Neural progenitor cell (in vitro differentiated cells): Measurements from ENCODE around the gene AKAP1. TPM values are rescaled to one million over a fixed set of nuclear protein-coding genes. Genes with fewer than 3 reads are reported as not detected.

Source experiments
- DNase-seq: peaks from one replicate; pipeline ENCODE4 v3.0.0-alpha.2; 2016; ENCODE audit warnings: low spot score
- H2AFZ ChIP-seq: fragments of 200-600 bp; sonication (generic); replicated peaks from 2 replicates; pipeline ENCODE4 v1.6.1; 2016; ENCODE audit warnings: antibody characterized with exemption
- H3F3A ChIP-seq: fragments of 200-600 bp; sonication (generic); 2 replicates; pipeline ENCODE4 v1.6.1; 2016; ENCODE audit warnings: antibody characterized with exemption, low read depth
- H3K27ac ChIP-seq: fragments of 200-600 bp; sonication (generic); 2 replicates; pipeline ENCODE4 v1.5.1; 2016; ENCODE audit warnings: mild to moderate bottlenecking
- H3K27me3 ChIP-seq: fragments of 200-600 bp; sonication (generic); 2 replicates; pipeline ENCODE4 v1.6.1; 2016; ENCODE audit warnings: mild to moderate bottlenecking, moderate library complexity
- H3K36me3 ChIP-seq: fragments of 200-600 bp; sonication (generic); 2 replicates; pipeline ENCODE4 v1.5.1; 2016
- H3K4me1 ChIP-seq: fragments of 200-600 bp; sonication (generic); 2 replicates; pipeline ENCODE4 v1.6.1; 2016; ENCODE audit warnings: mixed run types
- H3K4me2 ChIP-seq: fragments of 200-600 bp; sonication (generic); 2 replicates; pipeline ENCODE4 v1.6.1; 2016
- H3K4me3 ChIP-seq: fragments of 200-600 bp; sonication (generic); 2 replicates; pipeline ENCODE4 v1.5.1; 2016
- H3K79me2 ChIP-seq: fragments of 200-600 bp; sonication (generic); 2 replicates; pipeline ENCODE4 v1.6.1; 2016; ENCODE audit warnings: low read depth
- H3K9ac ChIP-seq: fragments of 200-600 bp; sonication (generic); 2 replicates; pipeline ENCODE4 v1.6.1; 2016
- H3K9me3 ChIP-seq: fragments of 200-600 bp; sonication (generic); 2 replicates; pipeline ENCODE4 v1.5.1; 2016; ENCODE audit warnings: low read depth
- H4K20me1 ChIP-seq: fragments of 200-600 bp; sonication (generic); 2 replicates; pipeline ENCODE4 v1.6.1; 2016; ENCODE audit warnings: low read depth
- H3K27ac Mint-ChIP-seq: 3 replicates; pipeline ENCODE4 v1.8.0; 2021; ENCODE audit warnings: mixed read lengths
- H3K27me3 Mint-ChIP-seq: 2 replicates; pipeline ENCODE4 v1.8.0; 2022; ENCODE audit warnings: low read depth, mild to moderate bottlenecking, inconsistent platforms, moderate library complexity, mixed read lengths; ENCODE audit not compliant: insufficient read depth
- H3K36me3 Mint-ChIP-seq: 3 replicates; pipeline ENCODE4 v1.8.0; 2021; ENCODE audit warnings: mixed read lengths
- H3K4me1 Mint-ChIP-seq: 3 replicates; pipeline ENCODE4 v1.8.0; 2021; ENCODE audit warnings: mixed read lengths
- H3K4me3 Mint-ChIP-seq: 3 replicates; pipeline ENCODE4 v1.8.0; 2021; ENCODE audit warnings: mild to moderate bottlenecking, moderate library complexity, mixed read lengths
- H3K9me3 Mint-ChIP-seq: 3 replicates; pipeline ENCODE4 v1.8.0; 2020; ENCODE audit warnings: mixed read lengths
- EZH2 ChIP-seq: fragments of 200-600 bp; sonication (generic); IDR thresholded peaks from 2 replicates; pipeline ENCODE4 v1.6.1; 2017; ENCODE audit warnings: antibody characterized with exemption, mild to moderate bottlenecking, moderate library complexity
- EZH2phosphoT487 ChIP-seq: fragments of 200-600 bp; sonication (generic); IDR thresholded peaks from 2 replicates; pipeline ENCODE4 v1.6.1; 2017; ENCODE audit warnings: antibody characterized with exemption
- total RNA-seq: library from RNA; depleted of rRNA; stranded (reverse); fragments of >200 nt; gene quantifications from 2 replicates; pipeline ENCODE4 v1.2.3, GENCODE V29; 2015; ENCODE audit warnings: low replicate concordance
- TF ChIP-seq, protein P1 (sequence below): fragments of 200-600 bp; sonication (generic); IDR thresholded peaks from 2 replicates; pipeline ENCODE4 v1.5.1; 2017; ENCODE audit warnings: antibody characterized with exemption, mild to moderate bottlenecking

AKAP1 gene
- total RNA-seq, 1 donor from 2014 or later = 8.8 TPM

DNA sequence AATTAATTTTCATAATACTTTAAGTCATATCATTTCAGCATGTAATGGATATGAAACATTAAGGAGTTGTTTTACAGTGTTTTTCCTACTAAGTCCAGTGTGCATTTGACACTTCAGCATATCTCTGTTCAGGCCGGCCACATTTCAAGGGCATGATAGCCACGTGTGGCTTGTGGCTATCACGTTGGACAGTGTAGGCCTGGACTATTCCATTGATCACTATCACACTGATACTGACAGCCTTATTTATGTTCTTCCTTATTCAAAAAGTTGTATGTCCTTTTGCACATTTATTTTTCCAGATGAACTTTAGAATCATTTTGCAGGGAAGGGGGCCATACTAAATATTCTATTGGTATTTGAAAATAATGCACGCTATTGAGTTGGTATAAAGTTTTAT is 39.0 kb downstream of the AKAP1 start:
- DNase-seq = no peak
- Histone ChIP-seq H4K20me1 (no peaks in the 10 kb centered on the region), H3K4me1 (no peaks in the 10 kb centered on the region), H3K9ac (no peak overlapping the region), H3K27ac (no peak overlapping the region), H3K36me3 (no peaks in the 10 kb centered on the region), H3K79me2 (no peaks in the 10 kb centered on the region), H3K9me3 (no peaks in the 10 kb centered on the region), H3K4me2 (no peak overlapping the region), H3K27me3 (no peaks in the 10 kb centered on the region), H2AFZ (no peak overlapping the region), H3F3A (peaks cover 4% of the 10 kb centered on the region), H3K4me3 (no peak overlapping the region)
- peaks cover 2% of the 10 kb centered on the region for H3K27me3 Mint-ChIP-seq
- no peak overlapping the region for H3K27ac Mint-ChIP-seq
- peaks cover 17% of the 10 kb centered on the region for H3K4me1 Mint-ChIP-seq
- H3K4me3 Mint-ChIP-seq = no peak overlapping the region
- H3K36me3 Mint-ChIP-seq = peaks cover 7% of the 10 kb centered on the region
- no peaks in the 10 kb centered on the region for H3K9me3 Mint-ChIP-seq
- no peak for TF ChIP-seq EZH2phosphoT487
- TF ChIP-seq EZH2 = no peak
- TF ChIP-seq, protein P1, sequence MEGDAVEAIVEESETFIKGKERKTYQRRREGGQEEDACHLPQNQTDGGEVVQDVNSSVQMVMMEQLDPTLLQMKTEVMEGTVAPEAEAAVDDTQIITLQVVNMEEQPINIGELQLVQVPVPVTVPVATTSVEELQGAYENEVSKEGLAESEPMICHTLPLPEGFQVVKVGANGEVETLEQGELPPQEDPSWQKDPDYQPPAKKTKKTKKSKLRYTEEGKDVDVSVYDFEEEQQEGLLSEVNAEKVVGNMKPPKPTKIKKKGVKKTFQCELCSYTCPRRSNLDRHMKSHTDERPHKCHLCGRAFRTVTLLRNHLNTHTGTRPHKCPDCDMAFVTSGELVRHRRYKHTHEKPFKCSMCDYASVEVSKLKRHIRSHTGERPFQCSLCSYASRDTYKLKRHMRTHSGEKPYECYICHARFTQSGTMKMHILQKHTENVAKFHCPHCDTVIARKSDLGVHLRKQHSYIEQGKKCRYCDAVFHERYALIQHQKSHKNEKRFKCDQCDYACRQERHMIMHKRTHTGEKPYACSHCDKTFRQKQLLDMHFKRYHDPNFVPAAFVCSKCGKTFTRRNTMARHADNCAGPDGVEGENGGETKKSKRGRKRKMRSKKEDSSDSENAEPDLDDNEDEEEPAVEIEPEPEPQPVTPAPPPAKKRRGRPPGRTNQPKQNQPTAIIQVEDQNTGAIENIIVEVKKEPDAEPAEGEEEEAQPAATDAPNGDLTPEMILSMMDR = no peak

DNA sequence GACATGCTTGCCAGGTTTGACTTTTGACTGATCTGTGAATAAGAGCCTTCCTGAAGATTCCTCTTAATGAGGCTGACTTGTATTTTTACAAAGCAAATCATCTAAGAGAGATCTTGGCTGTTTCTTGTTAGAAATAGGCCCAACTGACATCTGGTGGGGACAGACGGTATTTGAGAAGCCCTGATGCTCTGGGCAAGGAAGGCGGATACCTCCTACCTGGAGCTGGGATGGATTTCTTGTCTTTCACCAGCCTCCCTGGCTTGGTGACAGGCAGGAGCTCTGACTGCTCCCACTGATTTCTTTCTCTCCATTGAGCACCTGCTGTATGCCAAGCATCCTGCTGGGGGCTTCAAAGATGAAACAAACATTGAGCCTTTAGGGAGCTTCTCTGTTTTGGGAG is 40.4 kb downstream of the AKAP1 start:
- H3K27me3 ChIP-seq = no peaks in the 10 kb centered on the region
- H3K4me1 Mint-ChIP-seq = peaks cover 17% of the 10 kb centered on the region
- peaks cover 2% of the 10 kb centered on the region for H3F3A ChIP-seq
- no peaks in the 10 kb centered on the region for H4K20me1 ChIP-seq
- H3K27me3 Mint-ChIP-seq = peaks cover 2% of the 10 kb centered on the region
- H3K4me3 ChIP-seq = no peak overlapping the region
- H2AFZ ChIP-seq = no peak overlapping the region
- no peak for DNase-seq
- H3K9me3 ChIP-seq = no peaks in the 10 kb centered on the region
- H3K79me2 ChIP-seq = no peaks in the 10 kb centered on the region
- H3K27ac ChIP-seq = no peak overlapping the region
- no peak overlapping the region for H3K4me2 ChIP-seq
- TF ChIP-seq EZH2phosphoT487 = no peak
- no peak for TF ChIP-seq EZH2
- TF ChIP-seq, protein P1 = no peak
- H3K27ac Mint-ChIP-seq = no peak overlapping the region
- no peaks in the 10 kb centered on the region for H3K36me3 ChIP-seq
- H3K4me1 ChIP-seq = no peaks in the 10 kb centered on the region
- H3K4me3 Mint-ChIP-seq = no peak overlapping the region
- no peak overlapping the region for H3K9ac ChIP-seq
- peaks cover 5% of the 10 kb centered on the region for H3K36me3 Mint-ChIP-seq
- H3K9me3 Mint-ChIP-seq = no peaks in the 10 kb centered on the region

DNA sequence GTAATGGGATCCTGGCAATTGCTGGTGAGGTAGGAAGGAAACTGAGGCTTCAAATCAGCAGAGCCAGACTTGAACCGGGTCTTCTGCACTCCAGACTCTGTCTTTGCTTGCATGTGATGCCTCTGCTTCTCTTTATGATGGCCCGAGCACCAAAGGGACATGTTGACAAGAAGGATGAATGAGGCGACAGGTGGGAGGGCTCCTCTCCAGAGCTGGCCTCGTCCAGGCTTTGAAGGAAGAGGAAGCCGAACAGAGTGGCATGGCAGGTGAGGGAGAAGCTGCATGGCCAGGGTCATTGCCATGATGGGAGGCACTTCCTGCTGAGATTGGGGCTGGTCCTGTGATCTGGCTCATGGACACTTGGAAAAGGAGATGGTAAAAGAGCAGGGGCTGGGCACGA is 40.8 kb downstream of the AKAP1 start:
- no peaks in the 10 kb centered on the region for H3K27me3 ChIP-seq

More for the DNA sequence above, 40.8 kb downstream of the AKAP1 start:
- H3K27me3 Mint-ChIP-seq = peaks cover 2% of the 10 kb centered on the region
- H3K36me3 Mint-ChIP-seq = peaks cover 2% of the 10 kb centered on the region
- Histone ChIP-seq H3K9ac (no peak overlapping the region), H3K27ac (no peak overlapping the region), H3K4me2 (no peak overlapping the region), H3F3A (no peaks in the 10 kb centered on the region), H3K4me3 (no peak overlapping the region), H3K9me3 (no peaks in the 10 kb centered on the region), H3K4me1 (no peaks in the 10 kb centered on the region), H3K79me2 (no peaks in the 10 kb centered on the region), H3K36me3 (no peaks in the 10 kb centered on the region), H2AFZ (no peak overlapping the region), H4K20me1 (no peaks in the 10 kb centered on the region)
- peaks cover 17% of the 10 kb centered on the region for H3K4me1 Mint-ChIP-seq
- H3K27ac Mint-ChIP-seq = no peak overlapping the region
- H3K9me3 Mint-ChIP-seq = no peaks in the 10 kb centered on the region
- TF ChIP-seq EZH2phosphoT487 (no peak), EZH2 (no peak)
- TF ChIP-seq, protein P1 = no peak
- DNase-seq = no peak
- no peak overlapping the region for H3K4me3 Mint-ChIP-seq
